H9 (cell line): ENCODE results near the gene IL1RAPL2. TPM values are rescaled to one million over a fixed set of nuclear protein-coding genes. Genes with fewer than 3 reads are reported as not detected.

Experiments used
- DNase-seq: peaks from one replicate; pipeline ENCODE4 v3.0.0-alpha.2; 2017
- H2AFZ ChIP-seq: one replicate; pipeline ENCODE4 v1.6.1; 2013; ENCODE audit warnings: mild to moderate bottlenecking, low read length, control low read depth, moderate library complexity
- H2AK5ac ChIP-seq: 2 replicates; pipeline ENCODE4 v1.6.1; 2013; ENCODE audit warnings: low read length, control low read depth, mixed read lengths; ENCODE audit not compliant: insufficient read length
- H2BK120ac ChIP-seq: one replicate; pipeline ENCODE4 v1.6.1; 2013; ENCODE audit warnings: low read depth, mild to moderate bottlenecking, low read length, control low read depth, inconsistent platforms; ENCODE audit not compliant: poor library complexity, severe bottlenecking
- H2BK12ac ChIP-seq: 2 replicates; pipeline ENCODE4 v1.6.1; 2013; ENCODE audit warnings: low read length, control low read depth, mixed read lengths, low read depth; ENCODE audit not compliant: insufficient read length
- H2BK15ac ChIP-seq: 2 replicates; pipeline ENCODE4 v1.6.1; 2013; ENCODE audit warnings: low read depth, low read length, control low read depth
- H2BK20ac ChIP-seq: one replicate; pipeline ENCODE4 v1.6.1; 2013; ENCODE audit warnings: low read depth, mild to moderate bottlenecking, low read length, control low read depth, inconsistent platforms; ENCODE audit not compliant: poor library complexity, severe bottlenecking
- H2BK5ac ChIP-seq: 2 replicates; pipeline ENCODE4 v1.6.1; 2013; ENCODE audit warnings: low read length, control low read depth, mixed read lengths; ENCODE audit not compliant: insufficient read length
- H3K14ac ChIP-seq: 2 replicates; pipeline ENCODE4 v1.6.1; 2013; ENCODE audit warnings: low read length, control low read depth; ENCODE audit not compliant: insufficient read depth
- H3K18ac ChIP-seq: 2 replicates; pipeline ENCODE4 v1.6.1; 2013; ENCODE audit warnings: low read depth, mild to moderate bottlenecking, mixed read lengths, low read length, control low read depth; ENCODE audit not compliant: insufficient read length
- H3K23ac ChIP-seq: 2 replicates; pipeline ENCODE4 v1.6.1; 2013; ENCODE audit warnings: low read length, control low read depth, mixed read lengths, low read depth; ENCODE audit not compliant: insufficient read length
- H3K23me2 ChIP-seq: 2 replicates; pipeline ENCODE4 v1.6.1; 2013; ENCODE audit warnings: low read depth, mild to moderate bottlenecking, mixed read lengths, low read length, control low read depth; ENCODE audit not compliant: insufficient read length, poor library complexity, severe bottlenecking
- H3K27ac ChIP-seq: 2 replicates; pipeline ENCODE4 v1.5.1; 2013; ENCODE audit warnings: low read length, control low read depth, mixed read lengths, low read depth; ENCODE audit not compliant: insufficient read length
- H3K27me3 ChIP-seq: 2 replicates; pipeline ENCODE4 v1.6.1; 2013; ENCODE audit warnings: low read length, control low read depth, inconsistent platforms; ENCODE audit not compliant: insufficient read depth
- H3K4ac ChIP-seq: 2 replicates; pipeline ENCODE4 v1.6.1; 2013; ENCODE audit warnings: low read depth, mild to moderate bottlenecking, control low read depth, inconsistent platforms, low read length, moderate library complexity
- H3K4me1 ChIP-seq: 2 replicates; pipeline ENCODE4 v1.6.1; 2013; ENCODE audit warnings: low read length, control low read depth, inconsistent platforms; ENCODE audit not compliant: insufficient read depth
- H3K4me2 ChIP-seq: 2 replicates; pipeline ENCODE4 v1.6.1; 2013; ENCODE audit warnings: low read length, control low read depth, mixed read lengths; ENCODE audit not compliant: insufficient read length, insufficient read depth
- H3K56ac ChIP-seq: 2 replicates; pipeline ENCODE4 v1.6.1; 2013; ENCODE audit warnings: low read depth, mild to moderate bottlenecking, mixed read lengths, low read length, control low read depth; ENCODE audit not compliant: insufficient read length
- H3K79me1 ChIP-seq: 2 replicates; pipeline ENCODE4 v1.6.1; 2013; ENCODE audit warnings: low read depth, mild to moderate bottlenecking, moderate library complexity, low read length, control low read depth, inconsistent platforms; ENCODE audit not compliant: insufficient read depth, poor library complexity, severe bottlenecking
- H3K79me2 ChIP-seq: 2 replicates; pipeline ENCODE4 v1.6.1; 2013; ENCODE audit warnings: low read length, control low read depth, inconsistent platforms; ENCODE audit not compliant: insufficient read depth
- H3K9ac ChIP-seq: 2 replicates; pipeline ENCODE4 v1.6.1; 2013; ENCODE audit warnings: low read length, control low read depth, mixed read lengths; ENCODE audit not compliant: insufficient read length; ENCODE audit errors: extremely low read depth
- H3K9me3 ChIP-seq: one replicate; pipeline ENCODE4 v1.6.1; 2013; ENCODE audit warnings: low read depth, low read length, inconsistent platforms; ENCODE audit not compliant: control insufficient read depth
- H3T11ph ChIP-seq: one replicate; pipeline ENCODE4 v1.6.1; 2013; ENCODE audit warnings: mild to moderate bottlenecking, low read length, control low read depth, inconsistent platforms
- H4K20me1 ChIP-seq: one replicate; pipeline ENCODE4 v1.6.1; 2013; ENCODE audit not compliant: control insufficient read depth, insufficient read length, insufficient read depth
- H4K5ac ChIP-seq: 2 replicates; pipeline ENCODE4 v1.6.1; 2013; ENCODE audit warnings: low read depth, mild to moderate bottlenecking, mixed read lengths, low read length, control low read depth; ENCODE audit not compliant: insufficient read length
- H4K8ac ChIP-seq: replicated peaks from 2 replicates; pipeline ENCODE4 v1.6.1; 2013; ENCODE audit warnings: low read length, control low read depth, mixed read lengths, low read depth; ENCODE audit not compliant: insufficient read length
- H4K91ac ChIP-seq: 2 replicates; pipeline ENCODE4 v1.6.1; 2013; ENCODE audit warnings: low read depth, mild to moderate bottlenecking, moderate library complexity, mixed read lengths, low read length, control low read depth; ENCODE audit not compliant: insufficient read length
- H3K27ac Mint-ChIP-seq, 3 experiments: 2 replicates in 2 of 3; 3 replicates in 1 of 3; pipeline ENCODE4 v1.8.0; 2020 to 2021; ENCODE audit warnings: mixed read lengths in 3 of 3, mild to moderate bottlenecking in 1 of 3, moderate library complexity in 1 of 3
- H3K27me3 Mint-ChIP-seq: 2 replicates; pipeline ENCODE4 v1.8.0; 2021; ENCODE audit warnings: low read depth, mild to moderate bottlenecking, moderate library complexity, mixed read lengths
- H3K36me3 Mint-ChIP-seq, 3 experiments: 2 replicates in 2 of 3; 3 replicates in 1 of 3; pipeline ENCODE4 v1.8.0; 2020 to 2021; ENCODE audit warnings: low read depth in 3 of 3, mixed read lengths in 3 of 3; ENCODE audit not compliant: insufficient read depth in 1 of 3
- H3K4me1 Mint-ChIP-seq, 2 experiments: 2 replicates each; pipeline ENCODE4 v1.8.0; 2020; ENCODE audit warnings: mixed read lengths in 2 of 2
- H3K4me3 Mint-ChIP-seq, 2 experiments: 2 replicates in 1 of 2; 3 replicates in 1 of 2; pipeline ENCODE4 v1.8.0; 2020 to 2021; ENCODE audit warnings: mild to moderate bottlenecking in 2 of 2, mixed read lengths in 2 of 2, moderate library complexity in 1 of 2
- H3K9me3 Mint-ChIP-seq, 2 experiments: 2 replicates in 1 of 2; 3 replicates in 1 of 2; pipeline ENCODE4 v1.8.0; 2020; ENCODE audit warnings: mild to moderate bottlenecking in 2 of 2, mixed read lengths in 2 of 2, moderate library complexity in 1 of 2
- CTCF ChIP-seq: fragments of 200-600 bp; sonication (generic); conservative IDR thresholded peaks from 3 replicates; pipeline ENCODE4 v1.8.0; 2021; ENCODE audit warnings: antibody characterized with exemption, mild to moderate bottlenecking
- WGBS: extraction: QIAGEN DNeasy Blood & Tissue Kit; methylation state at CpG from one replicate; pipeline ENCODE4 v1.1.7; 2013; ENCODE audit warnings: missing lambda C conversion rate, low lambda C conversion rate, mixed read lengths; ENCODE audit not compliant: insufficient read length; ENCODE audit errors: extremely low coverage; 5-methylcytosine and 5-hydroxymethylcytosine counted together
- total RNA-seq: library from RNA; stranded (reverse); gene quantifications from 2 replicates; pipeline ENCODE4 v1.2.1, GENCODE V29; 2021

The IL1RAPL2 gene
- total RNA-seq, 1 experiment from 2014 or later: not detected

DNA sequence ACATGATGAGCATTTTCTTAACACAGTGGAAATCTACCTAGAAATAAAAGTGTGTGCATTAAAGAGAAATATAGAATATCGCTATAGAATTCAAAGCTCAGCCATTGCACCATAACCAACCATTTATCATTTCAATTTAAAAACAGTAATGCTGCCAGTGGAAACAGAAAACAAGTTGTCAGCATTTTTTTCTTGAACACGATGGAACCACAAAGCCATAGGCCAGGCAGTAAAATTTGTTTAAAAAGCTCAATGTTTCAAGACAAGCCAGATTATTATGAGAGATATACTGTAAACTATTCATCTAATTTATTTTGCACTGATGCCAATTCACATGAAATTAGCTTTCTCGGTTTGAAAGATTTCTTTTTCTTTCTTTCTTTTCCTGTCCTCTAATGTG is 1209.7 kb downstream of the IL1RAPL2 start:
- Histone ChIP-seq H3K23ac (no peak overlapping the region), H3K9ac (no peak overlapping the region), H4K91ac (no peak overlapping the region), H2BK120ac (no peak overlapping the region), H2BK12ac (no peak overlapping the region), H3K79me1 (no peaks in the 10 kb centered on the region), H3K23me2 (no peaks in the 10 kb centered on the region), H3K27ac (no peak overlapping the region), H3K4me1 (no peaks in the 10 kb centered on the region), H3K4me2 (no peak overlapping the region), H4K8ac (no peak overlapping the region), H3T11ph (no peak overlapping the region), H3K14ac (no peak overlapping the region), H3K9me3 (no peaks in the 10 kb centered on the region), H2BK20ac (no peak overlapping the region), H2BK5ac (no peak overlapping the region), H3K4ac (no peak overlapping the region), H4K5ac (no peak overlapping the region), H3K18ac (no peak overlapping the region), H3K56ac (no peak overlapping the region), H2BK15ac (no peak overlapping the region), H2AFZ (no peak overlapping the region), H4K20me1 (no peaks in the 10 kb centered on the region), H3K79me2 (no peaks in the 10 kb centered on the region), H3K27me3 (no peaks in the 10 kb centered on the region), H2AK5ac (no peak overlapping the region)
- H3K27me3 Mint-ChIP-seq: no peaks in the 10 kb centered on the region
- no peak for DNase-seq
- no peak overlapping the region for H3K4me3 Mint-ChIP-seq
- H3K36me3 Mint-ChIP-seq: peaks cover 0 to 2% (median 0%) of the 10 kb centered on the region in 3 experiments; a peak in 3 of 7 replicates
- H3K9me3 Mint-ChIP-seq: peaks cover 0 to 45% of the 10 kb centered on the region in 2 experiments; a peak in 2 of 5 replicates
- no peak overlapping the region for H3K27ac Mint-ChIP-seq
- no CpG with 5 or more reads among the region's 3 CpGs for WGBS
- TF ChIP-seq CTCF: no peak
- H3K4me1 Mint-ChIP-seq: no peaks in the 10 kb centered on the region
